ENCODE measurements around the gene DUOXA2.

Gene DUOXA2

GRCh38 chr15:45165536-45165935 is 51.4 kb downstream of the DUOXA2 start:
- no peak for FAIRE-seq

- no peak for FAIRE-seq
Measured at GRCh38 chr15:45166834-45167630, 52.9 kb downstream of the DUOXA2 start.

GRCh38 chr15:45167631-45168205 is 53.6 kb downstream of the DUOXA2 start:
- FAIRE-seq, result no peak

Measured in TTC549 (cell line).